HAP-1 (cell line): ENCODE measurements around the gene HTR5A.

ENCODE experiments used
- DNase-seq, 2 experiments: peaks; one replicate each; pipeline ENCODE4 v3.0.0-alpha.2; 2016 to 2020; ENCODE audit warnings: low spot score in 2 of 2
- H3K27me3 ChIP-seq: fragments of 250-450 bp; sonication (Bioruptor Pico); 2 replicates; pipeline ENCODE4 v1.5.1; 2020; ENCODE audit warnings: low read depth, mild to moderate bottlenecking, moderate library complexity
- H3K36me3 ChIP-seq: fragments of 250-450 bp; sonication (Bioruptor Pico); replicated peaks from 2 replicates; pipeline ENCODE4 v1.5.1; 2020; ENCODE audit warnings: mild to moderate bottlenecking
- H3K4me1 ChIP-seq: fragments of 250-450 bp; sonication (Bioruptor Pico); 2 replicates; pipeline ENCODE4 v1.5.1; 2020; ENCODE audit warnings: mild to moderate bottlenecking
- H3K4me3 ChIP-seq: fragments of 250-450 bp; sonication (Bioruptor Pico); 2 replicates; pipeline ENCODE4 v1.5.1; 2020; ENCODE audit warnings: mild to moderate bottlenecking, moderate library complexity
- H3K9me3 ChIP-seq: fragments of 250-450 bp; sonication (Bioruptor Pico); 2 replicates; pipeline ENCODE4 v1.5.1; 2020; ENCODE audit warnings: mild to moderate bottlenecking, moderate library complexity
- in situ Hi-C: fragments of 300-500 bp; cut with MboI; formaldehyde crosslinking; loops from 3 replicates; pipeline ENCODE4 v1.14.3; 2020; ENCODE audit warnings: low sequenced_read_pairs, inconsistent platforms, mixed read lengths

The HTR5A gene

DNA sequence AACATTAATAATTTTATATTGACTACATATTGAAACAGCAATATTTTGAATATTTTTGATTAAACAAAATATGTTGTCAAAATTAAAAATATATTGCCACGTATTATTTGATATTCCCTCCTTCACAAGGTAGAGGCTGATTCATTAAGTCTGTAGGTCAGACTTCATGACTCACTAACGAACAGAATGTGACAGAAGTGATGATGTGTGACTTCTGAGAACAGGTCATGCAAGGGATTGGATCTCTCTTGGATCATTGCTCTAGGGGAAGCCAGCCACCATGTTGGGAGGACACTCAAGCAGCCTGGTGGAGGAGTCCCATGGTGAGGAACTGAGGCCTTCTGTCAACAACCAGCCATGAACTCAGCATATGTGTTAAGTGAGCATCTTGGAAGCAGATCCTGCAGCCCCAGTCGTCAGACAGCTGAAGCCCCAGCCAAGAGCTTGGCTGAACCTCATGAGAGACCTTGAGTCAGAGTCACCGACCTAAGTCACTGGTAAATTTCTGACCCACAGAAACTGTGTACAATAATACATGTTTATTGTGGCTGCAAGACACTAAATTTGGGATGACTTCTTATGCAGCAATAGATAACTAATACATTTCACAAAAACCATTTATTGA lies 66.6 kb downstream of the HTR5A start:
- H3K9me3 ChIP-seq = no peaks in the 10 kb centered on the region
- no peaks in the 10 kb centered on the region for H3K27me3 ChIP-seq
- in situ Hi-C loops = no loop called here
- H3K36me3 ChIP-seq = no peaks in the 10 kb centered on the region
- DNase-seq = no peak
- H3K4me3 ChIP-seq = no peak overlapping the region
- H3K4me1 ChIP-seq = no peaks in the 10 kb centered on the region
